Central memory CD4-positive, alpha-beta T cell (primary cell): ENCODE results near the gene VWA3A.
A peak's percentile ranks its signal among the peaks of the same experiment; 100 is the strongest.
"Not testable (repeated sequence)": the region's sequence is repeated elsewhere in the genome, so short reads cannot be mapped to it uniquely, and the experiment has no call there.

Experiments
- DNase-seq: peaks from one replicate; pipeline ENCODE4 v3.0.0; 2022

VWA3A gene

DNA sequence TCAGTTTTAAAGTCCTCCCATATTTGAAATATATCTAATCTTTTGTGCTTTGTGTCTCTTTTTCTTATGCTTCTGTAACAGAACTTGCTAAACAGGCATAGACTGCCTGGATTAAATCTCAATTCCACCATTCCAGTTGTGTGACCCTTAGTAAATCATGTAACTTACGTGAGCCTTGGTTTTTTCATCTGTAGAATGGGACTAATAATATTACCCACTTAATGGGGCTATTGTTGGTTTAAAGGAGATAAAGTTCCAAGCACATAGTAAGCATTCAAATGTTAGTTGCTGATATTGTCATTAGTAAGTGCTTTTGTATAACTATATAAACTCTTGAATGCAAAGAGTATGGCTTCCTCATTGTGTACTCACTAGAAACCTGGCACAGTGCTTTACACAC is 5.9 kb upstream of the VWA3A start:
- no peak for DNase-seq

DNA sequence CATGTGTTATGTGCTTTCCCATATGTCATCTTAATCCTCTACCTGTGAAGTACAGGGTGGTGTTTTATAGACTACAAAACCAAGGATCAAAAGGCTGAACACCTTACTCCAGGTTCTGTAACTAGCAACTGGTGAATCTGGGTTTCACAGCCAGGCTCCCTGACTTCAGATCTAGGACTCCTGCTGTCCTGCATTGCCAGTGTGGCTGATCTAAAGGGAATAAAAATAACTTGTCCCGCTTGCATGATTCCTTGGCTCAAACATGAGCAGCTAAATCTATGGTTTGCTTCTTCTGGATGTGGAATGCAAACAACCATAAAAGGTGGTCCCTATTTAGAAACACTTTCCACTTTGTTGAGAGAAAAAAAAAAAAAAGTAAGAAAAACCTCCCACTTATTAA is 3.7 kb upstream of the VWA3A start:
- DNase-seq = no peak

DNA sequence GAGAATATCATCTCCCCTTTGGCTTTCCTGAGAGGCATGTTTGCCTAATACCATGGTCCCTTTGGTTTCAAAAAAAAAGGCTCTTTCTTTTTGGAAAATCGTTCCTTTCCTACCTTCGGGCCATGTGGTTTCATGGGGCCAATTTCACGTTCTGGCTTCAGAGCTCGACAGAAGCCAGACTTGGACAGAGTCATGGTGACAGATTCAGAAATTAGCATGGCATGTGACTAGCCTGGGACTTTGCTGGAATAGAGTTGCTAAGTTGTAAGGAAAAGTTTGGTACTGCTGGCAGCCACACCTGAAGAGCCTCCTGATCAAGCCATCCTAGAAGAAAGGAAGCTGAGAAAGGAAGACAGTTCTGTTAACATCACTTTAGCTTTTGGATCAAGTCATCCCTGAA is 2.4 kb upstream of the VWA3A start:
- DNase-seq = no peak

DNA sequence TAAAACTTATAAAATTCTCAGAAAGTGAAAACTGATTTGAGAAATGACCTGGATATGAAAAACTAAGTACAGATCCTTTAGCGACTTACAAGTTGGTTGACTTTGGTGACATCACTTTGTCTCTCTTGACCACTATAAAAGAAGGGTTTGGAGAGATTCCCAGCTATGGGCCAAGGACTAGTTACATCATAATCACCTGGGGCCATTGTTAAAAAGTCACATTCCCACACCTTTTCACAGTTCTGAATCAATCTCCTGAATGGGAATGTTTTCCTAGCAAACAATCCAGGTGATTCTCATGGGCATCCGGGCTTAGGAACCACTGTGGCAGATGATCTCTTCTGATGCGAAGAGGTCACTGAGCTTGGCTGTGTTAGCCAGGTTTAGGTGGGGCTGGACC is 620 bp upstream of the VWA3A start:
- DNase-seq = no peak

DNA sequence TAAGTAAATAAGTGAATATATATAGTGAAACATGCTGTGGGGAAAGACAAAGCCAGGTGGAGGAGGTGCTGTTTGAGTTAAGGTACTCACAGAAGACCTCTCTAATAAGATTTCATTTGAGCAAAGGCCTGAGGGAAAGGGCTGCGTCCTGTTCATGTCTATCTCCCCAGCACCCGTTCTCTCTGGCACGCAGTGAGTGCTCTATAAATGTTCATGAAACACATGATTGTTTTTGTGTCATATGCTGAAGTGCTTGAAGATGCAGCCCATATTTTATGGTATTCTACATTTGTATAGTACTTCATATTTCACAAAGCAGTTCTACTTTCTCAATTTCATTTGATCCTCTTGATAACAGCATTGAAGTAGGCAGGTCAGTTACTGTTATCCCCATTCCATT is 990 bp downstream of the VWA3A start:
- DNase-seq = no peak

DNA sequence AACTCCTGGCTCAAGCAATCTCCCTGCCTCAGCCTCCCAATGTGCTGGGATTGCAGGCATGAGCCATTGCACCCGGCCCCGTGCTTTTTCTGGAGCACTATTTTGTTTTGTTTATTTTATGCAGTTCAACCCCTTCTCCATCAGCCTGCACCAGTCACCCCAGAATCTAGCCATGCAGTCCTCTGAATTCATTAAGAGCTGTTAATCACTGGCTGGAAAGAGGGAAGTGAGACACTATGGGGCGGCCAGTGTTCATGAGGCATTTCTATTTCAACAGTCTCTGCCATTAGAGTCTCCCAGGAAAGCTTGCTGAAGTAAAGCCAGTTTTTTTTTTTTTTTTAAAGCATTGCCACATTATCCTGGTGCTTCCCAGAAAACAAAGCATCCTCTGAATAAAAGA is 1.7 kb downstream of the VWA3A start:
- DNase-seq = no peak

DNA sequence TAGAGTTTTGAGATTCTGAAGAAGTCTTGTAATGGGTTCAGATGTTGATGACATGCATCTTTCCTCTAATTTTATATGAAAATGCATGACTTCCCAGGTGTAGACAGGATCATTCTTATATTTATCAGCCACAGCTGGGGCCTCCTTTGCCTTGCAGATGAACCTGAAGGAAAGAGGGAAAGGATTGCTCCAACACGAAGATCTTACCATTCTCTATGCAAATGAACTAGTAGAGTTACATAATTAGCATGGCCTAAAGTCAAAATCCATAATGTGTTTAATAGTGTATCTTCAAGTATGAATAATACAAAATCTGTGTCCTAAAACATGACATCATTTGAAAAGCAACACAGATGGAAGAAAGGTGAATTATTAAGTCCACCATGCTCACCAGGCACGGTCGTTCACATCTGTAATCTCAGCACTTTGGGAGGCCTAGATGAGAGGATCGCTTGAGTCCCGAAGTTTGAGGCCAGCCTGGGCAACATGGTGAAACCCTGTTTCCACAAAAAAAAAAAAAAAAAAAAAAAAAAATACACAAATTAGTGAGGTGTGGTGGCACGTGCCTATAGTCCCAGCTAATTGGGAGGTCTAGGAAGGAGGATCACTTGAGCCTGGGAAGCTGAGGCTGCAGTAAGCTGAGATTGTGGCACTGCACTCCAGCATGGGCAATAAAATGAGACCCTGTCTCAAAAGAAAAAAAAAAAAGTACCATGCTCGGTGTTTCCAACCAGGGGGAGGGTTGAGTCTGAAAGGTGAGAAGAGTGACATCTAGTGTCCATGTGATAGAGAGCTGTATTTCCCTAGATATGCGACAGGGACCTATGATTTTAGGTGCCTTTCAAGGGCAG is 6.3 kb downstream of the VWA3A start:
- DNase-seq = peak; percentile 30

DNA sequence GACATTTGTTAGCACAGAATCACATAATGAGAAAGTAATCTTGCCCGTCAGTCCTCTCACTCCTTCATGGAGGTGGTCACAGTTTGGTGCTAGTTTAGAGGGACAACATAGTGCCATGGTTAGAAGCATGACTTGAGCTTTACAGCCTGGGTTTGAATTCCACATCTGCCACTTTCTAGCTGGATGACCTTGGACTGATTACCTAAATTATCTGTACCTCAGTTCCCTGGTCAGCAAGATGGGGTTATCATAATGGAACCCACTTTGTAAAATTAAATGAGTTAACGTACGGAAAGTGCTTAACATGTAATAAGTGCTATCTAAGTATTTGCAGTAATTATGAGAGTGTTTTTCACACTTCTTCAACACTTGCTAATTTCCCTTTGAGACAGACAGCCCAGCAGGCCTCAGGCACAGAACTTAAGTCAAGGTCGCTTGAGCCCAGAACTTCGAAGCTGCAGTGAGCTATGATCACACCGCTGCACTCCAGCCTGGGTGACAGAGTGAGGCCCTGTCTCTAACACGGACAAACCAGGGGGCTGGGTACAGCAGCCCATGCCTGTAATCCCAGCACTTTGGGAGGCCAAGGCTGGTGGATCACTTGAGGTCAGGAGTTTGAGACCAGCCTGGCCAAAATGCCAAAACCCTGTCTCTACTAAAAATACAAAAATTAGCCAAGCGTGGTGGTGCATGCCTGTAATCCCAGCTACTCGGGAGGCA is 7.1 kb downstream of the VWA3A start:
- DNase-seq = no peak

DNA sequence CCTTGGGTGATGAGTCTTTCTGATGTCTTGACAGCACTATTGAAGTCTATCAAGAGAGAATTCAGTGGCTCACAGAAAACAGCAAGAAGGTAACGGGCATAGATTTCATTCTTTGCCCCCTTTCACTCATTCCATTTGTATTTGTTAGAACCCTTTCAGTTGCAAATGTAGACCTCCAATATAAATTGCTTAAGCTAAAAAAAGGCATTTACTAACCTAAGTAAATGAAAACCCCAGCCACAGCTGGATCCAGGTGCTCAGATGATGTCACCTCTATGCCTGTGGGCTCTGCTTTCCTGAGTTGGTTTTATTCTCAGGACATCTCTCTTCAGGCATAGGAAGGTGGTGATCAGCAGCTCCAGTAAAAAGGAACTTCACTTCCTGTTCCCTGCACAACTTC is 11.1 kb downstream of the VWA3A start:
- DNase-seq = no peak

- no peak for DNase-seq
Observed at GRCh38 chr16:22109258-22109898, 17.0 kb downstream of the VWA3A start.

DNA sequence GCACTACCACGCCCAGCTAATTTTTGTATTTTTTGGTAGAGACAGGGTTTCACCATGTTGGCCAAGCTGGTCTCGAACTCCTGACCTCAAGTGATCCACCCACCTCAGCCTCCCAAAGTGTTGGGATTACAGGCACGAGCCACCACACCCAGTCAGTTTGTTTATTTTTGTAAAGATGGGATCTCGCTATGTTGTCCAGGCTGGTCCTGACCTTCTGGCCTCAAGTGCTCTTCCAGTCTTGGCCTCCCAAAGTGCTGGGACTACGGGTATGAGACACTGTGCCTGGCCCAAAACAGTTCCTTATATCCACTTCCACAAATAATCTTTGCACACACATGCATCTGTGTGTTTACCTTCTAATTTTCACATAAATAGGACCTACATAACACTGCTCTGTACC is 19.3 kb downstream of the VWA3A start:
- DNase-seq = not testable (repeated sequence)

- DNase-seq = no peak
Observed at GRCh38 chr16:22116095-22116700, 23.9 kb downstream of the VWA3A start.

DNA sequence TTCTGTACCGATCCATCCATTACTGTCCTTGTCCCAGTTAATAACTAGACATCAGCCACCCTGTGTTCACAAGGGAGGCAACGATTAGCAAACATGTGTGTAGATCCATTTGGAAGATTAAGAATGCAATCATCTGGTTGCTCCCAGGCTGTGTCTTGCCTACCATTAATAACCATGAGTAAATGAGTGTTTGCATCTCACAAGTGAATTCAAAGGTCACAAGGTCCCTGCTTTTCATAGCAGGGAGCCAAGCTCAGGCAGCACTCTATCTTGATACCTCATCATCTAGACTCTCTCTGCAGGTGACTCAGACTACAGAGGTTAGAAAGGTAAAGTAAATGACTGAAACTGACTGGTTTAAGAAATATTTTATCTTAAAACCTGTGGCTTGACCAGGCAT is 25.3 kb downstream of the VWA3A start:
- DNase-seq = no peak

- no peak for DNase-seq
Observed at GRCh38 chr16:22120440-22120839, 28.1 kb downstream of the VWA3A start.

GRCh38 chr16:22122239-22122638 is 29.9 kb downstream of the VWA3A start:
- DNase-seq = no peak

DNA sequence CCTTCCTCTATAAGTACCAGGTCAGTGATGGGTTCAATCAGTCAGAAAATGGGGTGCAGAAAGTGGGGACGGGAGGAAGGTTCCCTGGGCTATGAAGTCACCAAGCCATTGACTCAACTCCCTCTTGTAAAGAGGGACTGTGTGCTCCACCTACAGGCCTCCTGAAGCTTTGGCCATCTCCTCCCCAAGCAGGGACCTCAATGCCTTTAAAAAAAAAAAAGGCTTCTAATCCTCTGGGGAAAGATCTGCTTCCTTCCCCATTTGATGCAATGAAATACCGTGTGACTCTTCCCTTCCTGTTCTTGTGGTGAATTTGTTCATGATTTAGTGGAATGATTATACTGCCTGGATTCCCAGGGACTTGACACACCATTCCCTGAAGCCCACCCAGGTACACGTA is 30.8 kb downstream of the VWA3A start:
- no peak for DNase-seq

DNA sequence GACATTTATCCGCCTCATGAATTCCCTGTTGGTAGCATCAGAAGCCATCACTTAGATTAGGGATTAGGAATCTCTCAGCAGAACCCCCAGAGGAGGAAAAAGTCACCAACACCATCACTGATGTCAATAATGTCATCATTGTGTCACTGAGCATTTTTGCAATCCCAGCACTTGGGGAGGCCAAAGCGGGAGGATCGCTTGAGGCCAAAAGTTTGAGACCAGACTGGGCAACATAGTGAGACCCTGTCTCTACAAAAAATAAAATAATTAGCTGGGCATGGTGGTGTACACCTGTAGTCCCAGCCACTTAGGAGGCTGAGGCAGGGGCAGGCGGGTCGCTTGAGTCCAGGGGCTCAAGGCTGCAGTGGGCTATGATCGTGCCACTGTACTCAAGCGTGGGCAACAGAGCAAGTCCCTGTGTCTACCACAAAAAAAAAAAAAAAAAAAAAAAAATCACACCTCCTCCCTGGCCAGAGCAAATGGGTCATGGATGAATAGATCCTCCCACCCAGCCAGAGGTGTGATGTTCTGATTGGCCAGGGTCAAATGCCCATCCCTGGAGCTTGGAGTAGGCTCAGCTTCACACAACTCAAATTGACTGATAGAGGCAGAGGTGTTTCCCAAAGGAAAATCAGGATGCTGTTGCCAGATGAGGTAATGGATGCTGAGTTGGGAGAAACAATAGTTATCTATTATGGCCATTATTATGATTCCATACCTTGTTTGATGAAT is 31.6 kb downstream of the VWA3A start:
- no peak for DNase-seq

GRCh38 chr16:22124583-22125284 is 32.4 kb downstream of the VWA3A start:
- no peak for DNase-seq

- no peak for DNase-seq
Observed at GRCh38 chr16:22126037-22126558, 33.8 kb downstream of the VWA3A start.

DNA sequence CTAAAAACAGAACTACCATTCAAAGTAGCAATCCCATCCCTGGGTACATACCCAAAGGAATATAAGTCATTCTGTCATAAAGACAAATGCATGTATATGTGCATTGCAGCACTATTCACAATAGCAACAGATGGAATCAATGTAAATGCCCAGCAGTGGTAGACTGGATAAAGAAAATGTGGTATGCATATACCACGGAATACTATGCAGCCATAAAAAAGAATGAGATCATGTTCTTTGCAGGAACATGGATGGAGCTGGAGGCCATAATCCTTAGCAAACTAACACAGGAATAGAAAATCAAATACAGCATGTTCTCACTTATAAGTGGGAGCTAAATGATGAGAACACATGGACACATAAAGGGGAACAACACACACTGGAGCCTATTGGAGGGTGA is 36.2 kb downstream of the VWA3A start:
- not testable (repeated sequence) for DNase-seq

- no peak for DNase-seq
Observed at GRCh38 chr16:22130528-22130927, 38.2 kb downstream of the VWA3A start.

GRCh38 chr16:22132801-22133200 is 40.5 kb downstream of the VWA3A start:
- no peak for DNase-seq
